NCI-H748 (cell line): ENCODE measurements around the gene LMAN2.

Experiments
- DNase-seq: peaks from one replicate; lab custom pipeline; 2025; ENCODE audit not compliant: unreplicated experiment; lab: John Stamatoyannopoulos, UW

Gene LMAN2

GRCh38 chr5:177328545-177329231, 22.8 kb downstream of the LMAN2 start:
- DNase-seq: no peak

GRCh38 chr5:177327539-177328522, 23.6 kb downstream of the LMAN2 start:
- no peak for DNase-seq

GRCh38 chr5:177325868-177326381, 25.5 kb downstream of the LMAN2 start:
- no peak for DNase-seq

GRCh38 chr5:177320879-177321278, 30.6 kb downstream of the LMAN2 start:
- no peak for DNase-seq

GRCh38 chr5:177319913-177320588, 31.4 kb downstream of the LMAN2 start:
- no peak for DNase-seq

- peak; percentile 78 for DNase-seq
Measured at GRCh38 chr5:177317959-177318377, 33.5 kb downstream of the LMAN2 start.

GRCh38 chr5:177316005-177316404, 35.5 kb downstream of the LMAN2 start:
- no peak for DNase-seq

- no peak for DNase-seq
Measured at GRCh38 chr5:177315411-177315810, 36.1 kb downstream of the LMAN2 start.

- no peak for DNase-seq
Measured at GRCh38 chr5:177314376-177315342, 36.8 kb downstream of the LMAN2 start.

GRCh38 chr5:177313561-177314259, 37.8 kb downstream of the LMAN2 start:
- no peak for DNase-seq

GRCh38 chr5:177312649-177313181, 38.8 kb downstream of the LMAN2 start:
- DNase-seq: peak; percentile 69

- peak; percentile 99 for DNase-seq
Measured at GRCh38 chr5:177311723-177312648, 39.5 kb downstream of the LMAN2 start, which contains the start of gene MXD3. MXD3 (minus strand) TSS chr5:177311898; CDS start chr5:177311830, 68 bp downstream.

GRCh38 chr5:177311392-177311722, 40.1 kb downstream of the LMAN2 start:
- peak; percentile 40 for DNase-seq

GRCh38 chr5:177310757-177311391, 40.6 kb downstream of the LMAN2 start:
- DNase-seq: peak; percentile 48

- no peak for DNase-seq
Measured at GRCh38 chr5:177310332-177310731, 41.1 kb downstream of the LMAN2 start.

GRCh38 chr5:177309351-177310191, 41.9 kb downstream of the LMAN2 start:
- DNase-seq: peak; percentile 78

GRCh38 chr5:177308740-177309139, 42.7 kb downstream of the LMAN2 start:
- DNase-seq: no peak
